Suprapubic skin (tissue), 4 donors: ENCODE measurements around the gene HDDC3. TPM values are rescaled to one million over a fixed set of nuclear protein-coding genes. Genes with fewer than 3 reads are reported as not detected.

Experiments used
- DNase-seq, 2 donors: peaks; one replicate each; pipeline ENCODE4 v3.0.0-alpha.2; 2019; ENCODE audit warnings: low spot score in 2 of 2
- H3K27ac ChIP-seq: fragments of 200-600 bp; sonication (generic); one replicate; pipeline ENCODE4 v1.5.1; 2019
- H3K27me3 ChIP-seq: fragments of 200-600 bp; sonication (generic); one replicate; pipeline ENCODE4 v1.5.1; 2019
- H3K36me3 ChIP-seq: fragments of 200-600 bp; sonication (generic); one replicate; pipeline ENCODE4 v1.5.1; 2019
- H3K4me1 ChIP-seq: fragments of 200-600 bp; sonication (generic); one replicate; pipeline ENCODE4 v1.5.1; 2019
- H3K4me3 ChIP-seq: fragments of 200-600 bp; sonication (generic); one replicate; pipeline ENCODE4 v1.5.1; 2019; ENCODE audit warnings: mild to moderate bottlenecking
- H3K9me3 ChIP-seq: fragments of 200-600 bp; sonication (generic); one replicate; pipeline ENCODE4 v1.5.1; 2019
- CTCF ChIP-seq, 2 donors: fragments of 200-600 bp in 1 of 2; fragments of 450-650 bp in 1 of 2; sonication (generic) in 1 of 2; IDR thresholded peaks; one replicate each; pipeline ENCODE4 v1.5.1; 2016 to 2019; ENCODE audit warnings: antibody characterized with exemption in 2 of 2, mild to moderate bottlenecking in 1 of 2, moderate library complexity in 1 of 2
- EP300 ChIP-seq: sonication (generic); formaldehyde crosslinking; IDR thresholded peaks from one replicate; pipeline ENCODE4 v1.6.1; 2017; ENCODE audit warnings: antibody characterized with exemption
- POLR2A ChIP-seq, 2 donors: fragments of 450-650 bp; IDR thresholded peaks; one replicate each; pipeline ENCODE4 v1.6.1; 2017; ENCODE audit warnings: antibody characterized with exemption in 2 of 2, mild to moderate bottlenecking in 2 of 2, moderate library complexity in 2 of 2
- POLR2AphosphoS5 ChIP-seq, 3 donors: sonication (generic); formaldehyde crosslinking; IDR thresholded peaks; one replicate each; pipeline ENCODE4 v1.6.1; 2017; ENCODE audit warnings: antibody characterized with exemption in 3 of 3
- WGBS: methylation state at CpG from one replicate; pipeline ENCODE4 v1.1.5; 2018; 5-methylcytosine and 5-hydroxymethylcytosine counted together
- total RNA-seq, 4 donors: library from RNA; depleted of rRNA; stranded (reverse); fragments of >200 nt; gene quantifications; one replicate each; pipeline ENCODE4 v1.1.0, GENCODE V29; 2016

HDDC3 gene
- total RNA-seq, 4 donors from 2014 or later, result 13.5 to 119 (median 17.0) TPM

- H3K36me3 ChIP-seq, result peaks cover 45% of the 10 kb centered on the region
- no peak for TF ChIP-seq EP300
- TF ChIP-seq CTCF (IDR thresholded peaks at IDR 0.05), result no peak
- no peak for TF ChIP-seq POLR2A (IDR thresholded peaks at IDR 0.05)
- TF ChIP-seq POLR2AphosphoS5 (IDR thresholded peaks at IDR 0.05), result no peak
- no peak overlapping the region for H3K4me3 ChIP-seq
- no peaks in the 10 kb centered on the region for H3K9me3 ChIP-seq
- 84% methylated on average over 5 of the region's 5 CpGs for WGBS
- peaks cover 12% of the 10 kb centered on the region for H3K4me1 ChIP-seq
- H3K27me3 ChIP-seq, result no peaks in the 10 kb centered on the region
- H3K27ac ChIP-seq, result no peak overlapping the region
- DNase-seq, result no peak
These were observed 39.8 kb upstream of the HDDC3 start for GRCh38 chr15:90972133-90972532.

GRCh38 chr15:90970274-90970673 is 37.9 kb upstream of the HDDC3 start:
- Histone ChIP-seq H3K36me3 (peaks cover 46% of the 10 kb centered on the region), H3K27me3 (no peaks in the 10 kb centered on the region)
- no peak for TF ChIP-seq POLR2AphosphoS5 (IDR thresholded peaks at IDR 0.05)
- no peak for TF ChIP-seq EP300
- no peak for TF ChIP-seq CTCF (IDR thresholded peaks at IDR 0.05)
- TF ChIP-seq POLR2A (IDR thresholded peaks at IDR 0.05), result no peak

GRCh38 chr15:90968434-90968833 is 36.1 kb upstream of the HDDC3 start:
- H3K36me3 ChIP-seq, result peaks cover 35% of the 10 kb centered on the region
- H3K4me1 ChIP-seq, result peaks cover 22% of the 10 kb centered on the region
- WGBS, result 57% methylated on average over 1 of the region's 1 CpG

More at GRCh38 chr15:90970274-90970673, 37.9 kb upstream of the HDDC3 start:
- Histone ChIP-seq H3K4me1 (peaks cover 22% of the 10 kb centered on the region), H3K27ac (no peak overlapping the region), H3K9me3 (no peaks in the 10 kb centered on the region), H3K4me3 (no peak overlapping the region)
- DNase-seq, result no peak
- WGBS, result 95% methylated on average over 7 of the region's 7 CpGs

DNA sequence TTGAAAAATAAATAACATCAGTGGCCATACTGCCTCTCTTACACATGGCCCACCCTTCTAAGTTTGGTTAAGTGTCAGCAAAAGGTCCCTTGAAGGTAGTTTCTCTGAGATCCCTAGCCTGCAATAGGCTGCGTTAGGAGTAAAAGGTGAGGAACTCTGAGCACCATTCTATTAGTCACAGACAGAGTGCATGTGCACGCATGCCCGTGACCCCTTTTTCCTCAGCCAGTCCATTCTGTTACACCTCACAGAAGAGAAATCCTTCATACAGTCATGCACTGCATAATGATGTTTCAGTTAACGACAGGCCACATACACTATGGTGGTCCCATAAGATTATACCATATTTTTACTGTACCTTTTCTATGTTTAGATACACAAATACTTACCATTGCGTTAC is 34.9 kb upstream of the HDDC3 start:
- Histone ChIP-seq H3K36me3 (peaks cover 33% of the 10 kb centered on the region), H3K9me3 (no peaks in the 10 kb centered on the region), H3K4me1 (peaks cover 22% of the 10 kb centered on the region), H3K4me3 (no peak overlapping the region), H3K27ac (no peak overlapping the region), H3K27me3 (no peaks in the 10 kb centered on the region)
- 68% methylated on average over 5 of the region's 5 CpGs for WGBS
- no peak for DNase-seq
- TF ChIP-seq EP300 (no peak), POLR2A (IDR thresholded peaks at IDR 0.05) (no peak), CTCF (IDR thresholded peaks at IDR 0.05) (no peak), POLR2AphosphoS5 (IDR thresholded peaks at IDR 0.05) (no peak)

More at GRCh38 chr15:90968434-90968833, 36.1 kb upstream of the HDDC3 start:
- Histone ChIP-seq H3K27ac (no peak overlapping the region), H3K27me3 (no peaks in the 10 kb centered on the region), H3K4me3 (no peak overlapping the region), H3K9me3 (no peaks in the 10 kb centered on the region)
- no peak for DNase-seq
- TF ChIP-seq POLR2AphosphoS5 (IDR thresholded peaks at IDR 0.05) (no peak), EP300 (no peak), POLR2A (IDR thresholded peaks at IDR 0.05) (no peak), CTCF (IDR thresholded peaks at IDR 0.05) (no peak)

DNA sequence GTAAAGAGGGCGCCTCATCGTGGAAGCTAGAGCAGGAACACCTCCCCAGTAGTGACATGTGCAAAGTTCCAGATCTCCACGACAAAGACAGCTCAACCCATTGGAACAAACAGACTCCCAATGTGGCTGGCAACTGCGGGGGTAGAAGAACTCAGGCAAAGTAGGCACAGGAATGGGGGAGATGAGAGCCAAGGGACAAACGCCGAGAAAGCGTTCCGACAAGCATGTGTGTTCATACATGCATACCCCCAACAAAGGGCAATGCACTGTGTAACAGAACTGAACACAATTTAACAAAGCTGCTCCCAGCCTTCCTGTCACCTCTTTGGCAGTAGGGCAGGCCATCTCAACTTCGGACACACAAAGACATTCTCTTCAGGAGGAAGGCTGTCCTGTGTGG is 33.9 kb upstream of the HDDC3 start:
- Histone ChIP-seq H3K27me3 (no peaks in the 10 kb centered on the region), H3K27ac (no peak overlapping the region), H3K4me1 (peaks cover 22% of the 10 kb centered on the region), H3K36me3 (peaks cover 42% of the 10 kb centered on the region), H3K4me3 (no peak overlapping the region), H3K9me3 (no peaks in the 10 kb centered on the region)
- 70% methylated on average over 9 of the region's 9 CpGs for WGBS
- TF ChIP-seq POLR2AphosphoS5 (IDR thresholded peaks at IDR 0.05) (no peak), POLR2A (IDR thresholded peaks at IDR 0.05) (no peak), CTCF (IDR thresholded peaks at IDR 0.05) (no peak), EP300 (no peak)
- DNase-seq, result no peak
